ENCODE measurements around the gene ACOX2.

GRCh38 chr3:58480309-58480708, 56.7 kb downstream of the ACOX2 start:
- TF ChIP-seq, protein P1, sequence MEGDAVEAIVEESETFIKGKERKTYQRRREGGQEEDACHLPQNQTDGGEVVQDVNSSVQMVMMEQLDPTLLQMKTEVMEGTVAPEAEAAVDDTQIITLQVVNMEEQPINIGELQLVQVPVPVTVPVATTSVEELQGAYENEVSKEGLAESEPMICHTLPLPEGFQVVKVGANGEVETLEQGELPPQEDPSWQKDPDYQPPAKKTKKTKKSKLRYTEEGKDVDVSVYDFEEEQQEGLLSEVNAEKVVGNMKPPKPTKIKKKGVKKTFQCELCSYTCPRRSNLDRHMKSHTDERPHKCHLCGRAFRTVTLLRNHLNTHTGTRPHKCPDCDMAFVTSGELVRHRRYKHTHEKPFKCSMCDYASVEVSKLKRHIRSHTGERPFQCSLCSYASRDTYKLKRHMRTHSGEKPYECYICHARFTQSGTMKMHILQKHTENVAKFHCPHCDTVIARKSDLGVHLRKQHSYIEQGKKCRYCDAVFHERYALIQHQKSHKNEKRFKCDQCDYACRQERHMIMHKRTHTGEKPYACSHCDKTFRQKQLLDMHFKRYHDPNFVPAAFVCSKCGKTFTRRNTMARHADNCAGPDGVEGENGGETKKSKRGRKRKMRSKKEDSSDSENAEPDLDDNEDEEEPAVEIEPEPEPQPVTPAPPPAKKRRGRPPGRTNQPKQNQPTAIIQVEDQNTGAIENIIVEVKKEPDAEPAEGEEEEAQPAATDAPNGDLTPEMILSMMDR (conservative IDR thresholded peaks at IDR 0.05; ENCODE audit: low read length): no peak
- TF ChIP-seq EZH2phosphoT487 (IDR thresholded peaks at IDR 0.05; ENCODE audit: borderline replicate concordance): no peak
